Spleen (tissue), 11 donors: Measurements from ENCODE around the gene COMMD7. TPM values are rescaled to one million over a fixed set of nuclear protein-coding genes. Genes with fewer than 3 reads are reported as not detected.
A peak's percentile ranks its signal among the peaks of the same experiment; 100 is the strongest.

Source experiments
- DNase-seq: peaks from one replicate; pipeline ENCODE4 v3.0.0-alpha.2; 2020
- H3K27ac ChIP-seq, 8 donors: fragments of 200-600 bp; sonication (generic) in 7 of 8; 1 replicate in 4 of 8; 2 replicates in 4 of 8; pipeline versions ENCODE4 v1.5.0 to v1.8.0; 2016 to 2021; ENCODE audit warnings: inconsistent platforms in 4 of 8, mild to moderate bottlenecking in 4 of 8, moderate library complexity in 1 of 8
- H3K27me3 ChIP-seq, 7 donors: fragments of 200-600 bp; sonication (generic) in 6 of 7; replicated peaks in 1 of 7; 1 replicate in 4 of 7; 2 replicates in 3 of 7; pipeline versions ENCODE4 v1.5.0 to v1.8.0; 2016 to 2021; ENCODE audit warnings: inconsistent platforms in 3 of 7, mild to moderate bottlenecking in 1 of 7
- H3K36me3 ChIP-seq, 6 donors: fragments of 200-600 bp; sonication (generic) in 5 of 6; 1 replicate in 4 of 6; 2 replicates in 2 of 6; pipeline versions ENCODE4 v1.5.0 to v1.8.0; 2016 to 2021; ENCODE audit warnings: inconsistent platforms in 2 of 6
- H3K4me1 ChIP-seq, 6 donors: fragments of 200-600 bp; sonication (generic) in 5 of 6; 1 replicate in 3 of 6; 2 replicates in 3 of 6; pipeline versions ENCODE4 v1.5.0 to v1.8.0; 2016 to 2021; ENCODE audit warnings: inconsistent platforms in 3 of 6
- H3K4me3 ChIP-seq, 8 donors: fragments of 200-600 bp; sonication (generic) in 7 of 8; 1 replicate in 4 of 8; 2 replicates in 4 of 8; pipeline versions ENCODE4 v1.5.0 to v1.8.0; 2016 to 2021; ENCODE audit warnings: inconsistent platforms in 4 of 8, mild to moderate bottlenecking in 4 of 8, moderate library complexity in 2 of 8
- H3K9me3 ChIP-seq, 8 donors: fragments of 200-600 bp; sonication (generic) in 7 of 8; 1 replicate in 4 of 8; 2 replicates in 4 of 8; pipeline versions ENCODE4 v1.5.0 to v1.8.0; 2016 to 2021; ENCODE audit warnings: inconsistent platforms in 4 of 8
- CTCF ChIP-seq, 11 experiments: fragments of 200-600 bp in 7 of 11; fragments of 450-650 bp in 4 of 11; sonication (generic) in 4 of 11; IDR thresholded peaks in 8 of 11; conservative IDR thresholded peaks in 3 of 11; 1 replicate in 7 of 11; 2 replicates in 4 of 11; pipeline versions ENCODE4 v1.4.0 to v1.8.0; 2016 to 2021; ENCODE audit warnings: antibody characterized with exemption in 11 of 11, inconsistent platforms in 4 of 11, mild to moderate bottlenecking in 1 of 11
- POLR2A ChIP-seq, 3 donors: fragments of 450-650 bp; IDR thresholded peaks; one replicate each; pipeline ENCODE4 v1.5.1; 2017; ENCODE audit warnings: antibody characterized with exemption in 3 of 3, mild to moderate bottlenecking in 1 of 3
- POLR2AphosphoS5 ChIP-seq, 3 donors: sonication (generic); formaldehyde crosslinking; IDR thresholded peaks; one replicate each; pipeline ENCODE4 v1.5.1; 2017; ENCODE audit warnings: antibody characterized with exemption in 3 of 3
- WGBS, 5 donors: extraction: QIAGEN DNeasy Blood & Tissue Kit in 3 of 5; methylation state at CpG; one replicate each; pipeline versions ENCODE4 v1.1.5 to v1.1.7; 2013 to 2018; 5-methylcytosine and 5-hydroxymethylcytosine counted together
- intact Hi-C: fragments of 100-400 bp; cut with DNase I; formaldehyde crosslinking; loops from one replicate; pipeline ENCODE4 v1.15.0; 2023; ENCODE audit warnings: low total_unique reads
- polyA plus RNA-seq, 3 donors: library from polyadenylated mRNA; stranded (reverse); fragments of 200-250 nt; gene quantifications; one replicate each; pipeline ENCODE4 v1.2.1, GENCODE V29; 2013
- total RNA-seq, 7 donors: library from RNA; depleted of rRNA in 3 of 7; stranded (reverse); fragments of >200 nt in 3 of 7; fragmentation: NEBNext Ultra II Directional in 4 of 7; extraction: Animal tissue kit (Norgen Biotek cat#: 25700) in 4 of 7; gene quantifications; one replicate each; pipeline versions ENCODE4 v1.1.0 to v1.2.1, GENCODE V29; 2016 to 2021
- donor health status: healthy with polysubstance abuse.
- donor health status: DM: no; HTN: no; CAD: no; lungs with moderate emphysema.
- donor health status: DM: no; HTN: no; CAD: no.
- donor health status: Bipolar disorder and iron deficiency.
- donor health status: healthy.
- donor health status: DM: no; HTN: no; CAD: no.
- donor health status: DM: yes; HTN: yes; CAD: no.

Gene COMMD7
- total and polyA plus RNA-seq, 10 donors: 24.4 to 69.2 (median 38.1) TPM

GRCh38 chr20:32672982-32673851 is 70.0 kb downstream of the COMMD7 start:
- H3K27ac ChIP-seq: peak overlapping the region in 5 of 8 donors; percentile 10 to 69 (median 55)
- peaks cover 5 to 42% (median 24%) of the 10 kb centered on the region in 6 donors for H3K4me1 ChIP-seq
- DNase-seq: peak; percentile 87
- intact Hi-C loops: no loop called here
- no peaks in the 10 kb centered on the region for H3K27me3 ChIP-seq
- no peaks in the 10 kb centered on the region for H3K36me3 ChIP-seq
- H3K4me3 ChIP-seq: peak overlapping the region in 2 of 8 donors; percentile 5 to 46
- TF ChIP-seq POLR2A (IDR thresholded peaks at IDR 0.05) (no peak), CTCF (IDR thresholded peaks at IDR 0.05 in 8 of 11, conservative IDR thresholded peaks at IDR 0.05 in 3 of 11) (no peak), POLR2AphosphoS5 (IDR thresholded peaks at IDR 0.05) (peak in 1 of 3 donors; percentile 42)
- 24 to 41% (median 33%) methylated on average over 21 to 22 of the region's 22 CpGs for WGBS, 5 donors
- no peaks in the 10 kb centered on the region for H3K9me3 ChIP-seq

GRCh38 chr20:32672394-32672981 is 70.8 kb downstream of the COMMD7 start:
- Histone ChIP-seq H3K27me3 (no peaks in the 10 kb centered on the region), H3K4me3 (peak overlapping the region in 1 of 8 donors; percentile 46), H3K27ac (peak overlapping the region in 5 of 8 donors; percentile 10 to 69 (median 55)), H3K9me3 (no peaks in the 10 kb centered on the region), H3K4me1 (peaks cover 5 to 36% (median 24%) of the 10 kb centered on the region in 6 donors), H3K36me3 (no peaks in the 10 kb centered on the region)
- TF ChIP-seq POLR2A (IDR thresholded peaks at IDR 0.05) (no peak), POLR2AphosphoS5 (IDR thresholded peaks at IDR 0.05) (no peak), CTCF (IDR thresholded peaks at IDR 0.05 in 8 of 11, conservative IDR thresholded peaks at IDR 0.05 in 3 of 11) (no peak)
- WGBS, 5 donors: 35 to 61% (median 44%) methylated on average over 3 of the region's 3 CpGs
- no peak for DNase-seq
- intact Hi-C loops: no loop called here

- Histone ChIP-seq H3K9me3 (no peaks in the 10 kb centered on the region), H3K4me1 (peaks cover 5 to 37% (median 24%) of the 10 kb centered on the region in 6 donors), H3K4me3 (no peak overlapping the region), H3K36me3 (no peaks in the 10 kb centered on the region), H3K27ac (no peak overlapping the region), H3K27me3 (no peaks in the 10 kb centered on the region)
- no peak for DNase-seq
- intact Hi-C loops: no loop called here
- no peak for TF ChIP-seq POLR2A (IDR thresholded peaks at IDR 0.05)
- TF ChIP-seq CTCF (IDR thresholded peaks at IDR 0.05 in 8 of 11, conservative IDR thresholded peaks at IDR 0.05 in 3 of 11): no peak
- TF ChIP-seq POLR2AphosphoS5 (IDR thresholded peaks at IDR 0.05): no peak
- WGBS, 5 donors: 79 to 94% (median 81%) methylated on average over 2 of the region's 2 CpGs
Observed at GRCh38 chr20:32670773-32671455, 72.4 kb downstream of the COMMD7 start.
